Mucosa of rectum (tissue), 2 donors: Measurements from ENCODE around the gene CADM1.

ENCODE experiments used
- H3K27ac ChIP-seq, 2 donors: one replicate each; pipeline ENCODE4 v1.7.0; 2013; ENCODE audit warnings: inconsistent platforms in 2 of 2, low read depth in 2 of 2, low read length in 2 of 2
- H3K27me3 ChIP-seq, 2 donors: one replicate each; pipeline ENCODE4 v1.7.0; 2013; ENCODE audit warnings: low read length in 2 of 2; ENCODE audit not compliant: control insufficient read depth in 2 of 2, insufficient read depth in 2 of 2
- H3K36me3 ChIP-seq, 2 donors: one replicate each; pipeline ENCODE4 v1.7.0; 2013; ENCODE audit warnings: low read length in 2 of 2; ENCODE audit not compliant: control insufficient read depth in 2 of 2, insufficient read depth in 2 of 2
- H3K4me1 ChIP-seq, 2 donors: one replicate each; pipeline ENCODE4 v1.7.0; 2013; ENCODE audit warnings: low read length in 2 of 2, mild to moderate bottlenecking in 1 of 2; ENCODE audit not compliant: control insufficient read depth in 2 of 2, insufficient read depth in 2 of 2
- H3K4me3 ChIP-seq, 2 donors: one replicate each; pipeline ENCODE4 v1.7.0; 2013; ENCODE audit warnings: low read length in 2 of 2
- H3K9ac ChIP-seq, 2 donors: one replicate each; pipeline ENCODE4 v1.7.0; 2013; ENCODE audit warnings: low read length in 2 of 2, low read depth in 1 of 2, mild to moderate bottlenecking in 1 of 2
- H3K9me3 ChIP-seq, 2 donors: one replicate each; pipeline ENCODE4 v1.7.0; 2013; ENCODE audit warnings: low read length in 2 of 2; ENCODE audit not compliant: control insufficient read depth in 2 of 2
- donor health status: healthy.
- donor health status: Normal muscosa, but diverticular disease.

Gene CADM1

GRCh38 chr11:115257678-115258077, 246.5 kb downstream of the CADM1 start:
- no peaks in the 10 kb centered on the region for H3K36me3 ChIP-seq

GRCh38 chr11:115257270-115257669, 246.9 kb downstream of the CADM1 start:
- peaks cover 4 to 5% of the 10 kb centered on the region in 2 donors for H3K4me1 ChIP-seq
- no peak overlapping the region for H3K4me3 ChIP-seq
- no peaks in the 10 kb centered on the region for H3K36me3 ChIP-seq
- H3K9me3 ChIP-seq = no peaks in the 10 kb centered on the region
- no peaks in the 10 kb centered on the region for H3K27me3 ChIP-seq
- no peak overlapping the region for H3K27ac ChIP-seq
- no peak overlapping the region for H3K9ac ChIP-seq

More at GRCh38 chr11:115257678-115258077, 246.5 kb downstream of the CADM1 start:
- Histone ChIP-seq H3K9ac (no peak overlapping the region), H3K27ac (no peak overlapping the region), H3K4me3 (no peak overlapping the region), H3K9me3 (no peaks in the 10 kb centered on the region), H3K27me3 (no peaks in the 10 kb centered on the region), H3K4me1 (peaks cover 4 to 5% of the 10 kb centered on the region in 2 donors)

- H3K4me3 ChIP-seq = no peak overlapping the region
- peak overlapping the region in 1 of 2 donors; percentile 18 for H3K27ac ChIP-seq
- H3K27me3 ChIP-seq = no peaks in the 10 kb centered on the region
- H3K9ac ChIP-seq = no peak overlapping the region
- H3K4me1 ChIP-seq = peaks cover 4 to 5% of the 10 kb centered on the region in 2 donors
- H3K9me3 ChIP-seq = no peaks in the 10 kb centered on the region
- H3K36me3 ChIP-seq = no peaks in the 10 kb centered on the region
Measured at GRCh38 chr11:115256397-115257197, 247.6 kb downstream of the CADM1 start.

GRCh38 chr11:115255006-115255762, 249.0 kb downstream of the CADM1 start:
- no peaks in the 10 kb centered on the region for H3K36me3 ChIP-seq
- no peak overlapping the region for H3K27ac ChIP-seq
- no peaks in the 10 kb centered on the region for H3K9me3 ChIP-seq
- H3K4me1 ChIP-seq = peaks cover 4 to 5% of the 10 kb centered on the region in 2 donors
- H3K27me3 ChIP-seq = no peaks in the 10 kb centered on the region
- no peak overlapping the region for H3K4me3 ChIP-seq
- no peak overlapping the region for H3K9ac ChIP-seq

GRCh38 chr11:115251126-115251525, 253.1 kb downstream of the CADM1 start:
- no peak overlapping the region for H3K4me3 ChIP-seq
- H3K4me1 ChIP-seq = no peaks in the 10 kb centered on the region
- H3K9me3 ChIP-seq = no peaks in the 10 kb centered on the region
- no peaks in the 10 kb centered on the region for H3K36me3 ChIP-seq
- no peak overlapping the region for H3K9ac ChIP-seq
- H3K27me3 ChIP-seq = no peaks in the 10 kb centered on the region
- H3K27ac ChIP-seq = no peak overlapping the region

GRCh38 chr11:115249061-115249578, 255.1 kb downstream of the CADM1 start:
- Histone ChIP-seq H3K9me3 (no peaks in the 10 kb centered on the region), H3K4me1 (no peaks in the 10 kb centered on the region), H3K36me3 (no peaks in the 10 kb centered on the region), H3K27ac (no peak overlapping the region), H3K9ac (no peak overlapping the region), H3K4me3 (no peak overlapping the region), H3K27me3 (no peaks in the 10 kb centered on the region)

- H3K4me1 ChIP-seq = no peaks in the 10 kb centered on the region
- H3K36me3 ChIP-seq = no peaks in the 10 kb centered on the region
- no peak overlapping the region for H3K27ac ChIP-seq
- no peak overlapping the region for H3K9ac ChIP-seq
- no peak overlapping the region for H3K4me3 ChIP-seq
- H3K9me3 ChIP-seq = no peaks in the 10 kb centered on the region
- no peaks in the 10 kb centered on the region for H3K27me3 ChIP-seq
Measured at GRCh38 chr11:115247953-115248352, 256.3 kb downstream of the CADM1 start.

GRCh38 chr11:115247361-115247760, 256.9 kb downstream of the CADM1 start:
- H3K27me3 ChIP-seq = no peaks in the 10 kb centered on the region
- H3K4me1 ChIP-seq = no peaks in the 10 kb centered on the region
- H3K9ac ChIP-seq = no peak overlapping the region
- no peak overlapping the region for H3K4me3 ChIP-seq
- no peak overlapping the region for H3K27ac ChIP-seq
- H3K9me3 ChIP-seq = no peaks in the 10 kb centered on the region
- H3K36me3 ChIP-seq = no peaks in the 10 kb centered on the region

GRCh38 chr11:115244758-115245157, 259.5 kb downstream of the CADM1 start:
- H3K4me1 ChIP-seq = no peaks in the 10 kb centered on the region
- no peaks in the 10 kb centered on the region for H3K27me3 ChIP-seq
- no peaks in the 10 kb centered on the region for H3K36me3 ChIP-seq
- no peak overlapping the region for H3K4me3 ChIP-seq
- H3K27ac ChIP-seq = no peak overlapping the region
- H3K9me3 ChIP-seq = no peaks in the 10 kb centered on the region
- no peak overlapping the region for H3K9ac ChIP-seq

- no peak overlapping the region for H3K9ac ChIP-seq
- H3K4me1 ChIP-seq = no peaks in the 10 kb centered on the region
- H3K27ac ChIP-seq = no peak overlapping the region
- no peak overlapping the region for H3K4me3 ChIP-seq
- H3K9me3 ChIP-seq = no peaks in the 10 kb centered on the region
- no peaks in the 10 kb centered on the region for H3K27me3 ChIP-seq
- H3K36me3 ChIP-seq = no peaks in the 10 kb centered on the region
Measured at GRCh38 chr11:115244296-115244695, 259.9 kb downstream of the CADM1 start.
